Duodenal mucosa (tissue), 2 donors: ENCODE data around the gene SPATA18.

ENCODE experiments used
- H3K27ac ChIP-seq: one replicate; pipeline ENCODE4 v1.7.0; 2013; ENCODE audit warnings: low read depth, low read length
- H3K27me3 ChIP-seq, 2 donors: one replicate each; pipeline ENCODE4 v1.7.0; 2013; ENCODE audit warnings: low read length in 2 of 2, control low read depth in 1 of 2; ENCODE audit not compliant: insufficient read depth in 2 of 2, control insufficient read depth in 1 of 2
- H3K36me3 ChIP-seq, 2 donors: one replicate each; pipeline ENCODE4 v1.7.0; 2013; ENCODE audit warnings: low read length in 2 of 2, control low read depth in 1 of 2; ENCODE audit not compliant: insufficient read depth in 2 of 2, control insufficient read depth in 1 of 2
- H3K4me1 ChIP-seq, 2 donors: one replicate each; pipeline ENCODE4 v1.7.0; 2013; ENCODE audit warnings: low read length in 2 of 2, control low read depth in 1 of 2; ENCODE audit not compliant: insufficient read depth in 2 of 2, control insufficient read depth in 1 of 2
- H3K4me3 ChIP-seq, 2 donors: one replicate each; pipeline ENCODE4 v1.7.0; 2013; ENCODE audit warnings: low read length in 2 of 2, low read depth in 1 of 2
- H3K9ac ChIP-seq, 2 donors: one replicate each; pipeline ENCODE4 v1.7.0; 2013; ENCODE audit warnings: low read length in 2 of 2, low read depth in 1 of 2
- H3K9me3 ChIP-seq, 2 donors: one replicate each; pipeline ENCODE4 v1.7.0; 2013; ENCODE audit warnings: low read length in 2 of 2, control low read depth in 1 of 2; ENCODE audit not compliant: control insufficient read depth in 1 of 2

SPATA18 gene

GRCh38 chr4:52049266-52049665 lies 1.8 kb upstream of the SPATA18 start:
- H3K9me3 ChIP-seq = no peaks in the 10 kb centered on the region
- H3K27me3 ChIP-seq = peaks cover 0 to 4% of the 10 kb centered on the region in 2 donors

GRCh38 chr4:52051615-52052474 lies 741 bp downstream of the SPATA18 start:
- H3K4me1 ChIP-seq = peaks cover 8 to 13% of the 10 kb centered on the region in 2 donors
- peak overlapping the region; percentile 71 to 95 for H3K4me3 ChIP-seq
- peak overlapping the region; percentile 55 to 71 for H3K9ac ChIP-seq
- H3K36me3 ChIP-seq = no peaks in the 10 kb centered on the region
- H3K27me3 ChIP-seq = peaks cover 0 to 4% of the 10 kb centered on the region in 2 donors
- H3K27ac ChIP-seq = peak overlapping the region; percentile 34
- H3K9me3 ChIP-seq = no peaks in the 10 kb centered on the region

More at GRCh38 chr4:52049266-52049665, 1.8 kb upstream of the SPATA18 start:
- no peaks in the 10 kb centered on the region for H3K36me3 ChIP-seq
- H3K27ac ChIP-seq = no peak overlapping the region
- H3K4me1 ChIP-seq = peaks cover 8 to 13% of the 10 kb centered on the region in 2 donors
- no peak overlapping the region for H3K9ac ChIP-seq
- H3K4me3 ChIP-seq = no peak overlapping the region

DNA sequence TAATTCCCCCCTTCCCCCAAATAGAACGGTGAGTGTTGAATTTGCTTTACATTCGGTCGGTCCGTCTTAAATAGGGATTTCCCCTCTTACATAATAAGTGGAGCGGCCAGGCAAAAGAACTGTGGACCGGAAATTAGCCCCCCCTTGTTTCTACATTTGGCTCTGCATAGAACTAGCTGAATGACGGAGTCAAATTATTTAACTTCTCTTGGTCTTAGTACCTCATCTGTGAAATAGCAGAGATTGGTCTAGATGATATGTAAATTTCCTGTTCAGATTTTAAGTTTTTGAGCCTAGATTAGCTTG lies 1.3 kb downstream of the SPATA18 start:
- H3K9me3 ChIP-seq = no peaks in the 10 kb centered on the region
- peaks cover 0 to 4% of the 10 kb centered on the region in 2 donors for H3K27me3 ChIP-seq
- peak overlapping the region; percentile 71 to 95 for H3K4me3 ChIP-seq
- H3K27ac ChIP-seq = no peak overlapping the region
- H3K36me3 ChIP-seq = no peaks in the 10 kb centered on the region
- H3K9ac ChIP-seq = peak overlapping the region in 1 of 2 donors; percentile 71
- H3K4me1 ChIP-seq = peaks cover 8 to 13% of the 10 kb centered on the region in 2 donors

GRCh38 chr4:52054254-52054653 lies 3.1 kb downstream of the SPATA18 start:
- Histone ChIP-seq H3K9ac (no peak overlapping the region), H3K27ac (no peak overlapping the region), H3K4me3 (no peak overlapping the region), H3K27me3 (peaks cover 0 to 4% of the 10 kb centered on the region in 2 donors), H3K4me1 (peaks cover 20 to 26% of the 10 kb centered on the region in 2 donors), H3K36me3 (no peaks in the 10 kb centered on the region), H3K9me3 (no peaks in the 10 kb centered on the region)

GRCh38 chr4:52057196-52057595 lies 6.1 kb downstream of the SPATA18 start:
- H3K9ac ChIP-seq = no peak overlapping the region
- peaks cover 0 to 4% of the 10 kb centered on the region in 2 donors for H3K27me3 ChIP-seq
- H3K36me3 ChIP-seq = no peaks in the 10 kb centered on the region
- H3K4me1 ChIP-seq = peaks cover 20% of the 10 kb centered on the region in 2 donors
- no peak overlapping the region for H3K27ac ChIP-seq
- no peak overlapping the region for H3K4me3 ChIP-seq
- no peaks in the 10 kb centered on the region for H3K9me3 ChIP-seq

DNA sequence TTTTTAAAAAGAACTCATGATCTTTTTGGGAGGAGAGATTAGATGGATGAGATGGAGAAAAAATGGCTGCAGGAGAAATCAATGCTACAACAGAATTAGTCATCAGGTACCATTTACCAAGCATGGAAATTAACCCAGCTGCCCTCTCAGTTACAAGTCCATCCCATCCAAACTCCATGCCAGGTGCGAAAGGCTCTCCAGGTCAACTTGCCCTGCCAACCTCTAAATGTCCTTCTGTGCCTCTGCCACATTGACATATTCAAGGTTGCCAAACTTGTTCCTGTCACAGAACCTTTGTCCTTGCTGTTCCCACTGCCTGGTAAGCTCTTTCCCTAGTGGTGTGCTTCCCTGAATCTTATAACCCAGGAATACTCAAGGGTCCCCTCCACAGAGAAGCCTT lies 7.2 kb downstream of the SPATA18 start:
- Histone ChIP-seq H3K27ac (no peak overlapping the region), H3K27me3 (peaks cover 0 to 3% of the 10 kb centered on the region in 2 donors), H3K9ac (no peak overlapping the region), H3K4me3 (no peak overlapping the region), H3K9me3 (no peaks in the 10 kb centered on the region), H3K36me3 (no peaks in the 10 kb centered on the region), H3K4me1 (peaks cover 13 to 14% of the 10 kb centered on the region in 2 donors)

DNA sequence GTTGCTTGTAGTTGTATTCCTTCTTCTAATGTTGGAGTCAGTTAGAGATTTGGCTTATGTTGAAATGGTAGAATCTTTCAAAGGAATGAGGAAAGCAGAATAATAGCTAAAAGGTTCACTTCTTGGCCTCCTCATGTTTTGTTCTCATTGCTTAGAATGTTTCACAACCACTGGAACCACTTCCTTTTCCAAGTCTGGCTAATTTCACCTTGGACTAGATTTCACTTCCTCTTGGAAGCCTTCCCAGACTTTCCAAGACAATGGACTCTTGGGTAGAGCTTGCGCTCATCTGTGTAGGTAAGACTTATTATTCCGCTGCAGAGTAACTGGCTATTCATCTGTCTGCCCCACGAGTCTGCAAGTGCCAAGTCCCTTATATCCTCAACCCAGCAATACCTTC lies 8.3 kb downstream of the SPATA18 start:
- no peak overlapping the region for H3K9ac ChIP-seq
- no peak overlapping the region for H3K27ac ChIP-seq
- no peak overlapping the region for H3K4me3 ChIP-seq
- H3K36me3 ChIP-seq = no peaks in the 10 kb centered on the region
- H3K27me3 ChIP-seq = no peaks in the 10 kb centered on the region
- H3K9me3 ChIP-seq = no peaks in the 10 kb centered on the region
- H3K4me1 ChIP-seq = peaks cover 13 to 14% of the 10 kb centered on the region in 2 donors

GRCh38 chr4:52069571-52069970 lies 18.5 kb downstream of the SPATA18 start:
- Histone ChIP-seq H3K27ac (no peak overlapping the region), H3K27me3 (no peaks in the 10 kb centered on the region), H3K4me3 (no peak overlapping the region), H3K4me1 (no peaks in the 10 kb centered on the region), H3K9ac (no peak overlapping the region), H3K36me3 (no peaks in the 10 kb centered on the region), H3K9me3 (no peaks in the 10 kb centered on the region)

DNA sequence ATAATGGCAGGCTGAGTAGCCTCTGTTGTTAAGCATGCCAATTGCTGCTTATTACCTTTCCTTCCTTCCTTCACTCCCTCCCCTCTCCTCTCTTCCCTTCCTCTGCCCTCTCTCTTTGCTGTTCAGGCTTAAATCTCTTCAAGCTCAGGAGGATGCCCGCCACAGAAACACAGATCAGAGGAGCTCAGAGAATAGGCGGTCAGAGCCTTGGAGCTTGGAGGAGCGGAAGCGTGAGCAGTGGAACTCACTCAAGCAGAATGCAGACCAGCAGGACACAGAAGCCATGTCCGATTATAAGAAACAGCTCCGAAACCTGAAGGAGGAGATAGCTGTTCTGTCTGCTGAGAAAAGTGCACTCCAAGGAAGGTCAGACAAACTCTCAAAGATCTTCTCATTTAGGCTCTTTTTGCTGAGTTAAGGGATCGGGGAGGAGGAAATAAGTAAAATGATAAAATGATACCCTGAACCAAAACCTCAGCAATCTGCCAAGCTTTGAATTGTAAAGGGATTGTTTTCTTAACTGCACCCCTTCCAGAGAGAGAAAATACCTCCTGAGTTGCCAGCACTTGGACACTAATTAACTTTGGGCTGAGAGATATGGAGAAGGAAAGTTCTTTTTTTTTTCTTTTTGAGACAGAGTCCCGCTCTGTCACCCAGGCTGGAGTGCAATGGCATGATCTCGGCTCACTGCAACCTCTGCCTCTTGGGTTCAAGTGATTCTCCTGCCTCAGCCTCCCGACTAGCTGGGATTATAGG lies 20.9 kb downstream of the SPATA18 start:
- no peaks in the 10 kb centered on the region for H3K36me3 ChIP-seq
- H3K4me1 ChIP-seq = no peaks in the 10 kb centered on the region
- H3K4me3 ChIP-seq = peak overlapping the region in 1 of 2 donors; percentile 18

DNA sequence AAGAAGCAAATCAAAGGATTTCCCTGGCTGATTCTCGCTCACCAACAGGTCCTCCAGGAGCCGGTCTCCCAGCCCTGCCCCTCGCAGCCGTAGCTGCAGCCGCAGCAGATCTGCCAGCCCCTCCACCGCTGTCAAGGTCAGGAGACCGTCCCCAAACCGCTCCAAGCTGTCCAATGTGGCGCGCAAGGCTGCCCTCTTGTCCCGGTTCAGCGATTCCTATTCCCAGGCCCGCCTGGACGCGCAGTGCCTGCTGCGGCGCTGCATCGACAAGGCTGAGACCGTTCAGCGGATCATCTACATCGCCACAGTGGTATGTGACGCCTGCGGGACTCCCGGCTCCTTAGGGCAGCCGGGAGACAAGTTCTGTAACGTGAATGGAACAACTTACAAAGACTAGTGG lies 25.6 kb downstream of the SPATA18 start:
- H3K4me3 ChIP-seq = peak overlapping the region in 1 of 2 donors; percentile 37
- no peaks in the 10 kb centered on the region for H3K9me3 ChIP-seq
- no peaks in the 10 kb centered on the region for H3K36me3 ChIP-seq
- H3K9ac ChIP-seq = no peak overlapping the region
- H3K27ac ChIP-seq = no peak overlapping the region
- no peaks in the 10 kb centered on the region for H3K4me1 ChIP-seq
- H3K27me3 ChIP-seq = no peaks in the 10 kb centered on the region

More for the DNA sequence above, 20.9 kb downstream of the SPATA18 start:
- no peaks in the 10 kb centered on the region for H3K9me3 ChIP-seq
- H3K9ac ChIP-seq = no peak overlapping the region
- no peak overlapping the region for H3K27ac ChIP-seq
- H3K27me3 ChIP-seq = no peaks in the 10 kb centered on the region
